CD1c-positive myeloid dendritic cell (primary cell): ENCODE data around the gene PRMT2.

Experiments
- DNase-seq: peaks from one replicate; pipeline ENCODE4 v3.0.0-alpha.2; 2016; ENCODE audit errors: extremely low spot score

PRMT2 gene

DNA sequence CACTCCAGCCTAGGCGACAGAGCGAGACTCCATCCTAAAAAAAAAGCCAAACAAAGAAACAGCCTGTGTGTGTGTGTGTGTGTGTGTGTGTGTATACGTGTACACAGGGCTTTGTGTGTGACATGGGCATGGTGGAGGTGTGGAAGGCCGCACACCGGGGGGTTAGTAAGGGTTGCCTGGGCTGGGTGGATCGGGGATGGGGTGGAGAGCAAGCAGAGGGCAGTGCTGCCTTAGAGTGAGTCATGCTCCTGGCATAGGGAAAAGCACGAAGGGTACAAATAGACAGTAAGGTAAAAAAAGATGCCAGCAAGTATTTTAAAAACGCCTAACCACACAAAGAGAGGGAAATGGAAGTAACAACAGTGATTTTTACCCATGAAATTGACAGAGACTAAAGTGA lies 6.2 kb downstream of the PRMT2 start:
- DNase-seq, result no peak

DNA sequence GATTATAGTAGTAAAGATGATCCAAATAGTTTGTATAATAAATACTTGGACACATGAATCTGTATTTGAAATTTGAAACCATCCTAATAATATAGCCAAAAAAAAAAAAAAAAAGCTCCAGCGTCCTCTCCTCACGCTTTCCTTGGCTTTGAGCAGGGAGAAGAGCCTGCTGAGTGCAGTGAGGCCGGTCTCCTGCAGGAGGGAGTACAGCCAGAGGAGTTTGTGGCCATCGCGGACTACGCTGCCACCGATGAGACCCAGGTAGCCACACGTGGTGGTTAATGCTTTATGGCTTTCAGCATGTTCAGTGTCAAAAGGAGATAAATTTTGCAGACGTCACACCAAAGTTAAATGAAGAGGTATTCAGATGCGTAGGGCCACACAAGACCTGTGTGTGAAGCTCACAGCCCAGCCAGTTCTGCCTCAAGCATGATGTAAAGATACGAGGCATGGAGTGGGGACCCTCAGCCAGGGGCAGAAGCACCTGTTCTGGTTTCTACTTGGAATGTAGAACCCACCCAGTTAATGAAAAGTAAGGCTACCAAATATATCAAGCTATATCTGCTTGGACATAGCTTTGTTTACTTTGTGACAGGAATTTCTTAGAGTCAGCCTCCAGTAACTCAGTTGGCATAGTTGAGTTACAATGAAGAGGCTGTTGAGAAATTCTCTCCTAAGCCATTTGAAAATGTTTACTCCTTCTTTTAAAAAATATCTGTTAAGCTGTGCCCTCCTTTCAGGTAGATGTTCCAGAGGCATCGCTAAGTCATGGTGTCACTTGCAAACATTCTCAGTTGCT lies 8.1 kb downstream of the PRMT2 start:
- DNase-seq, result no peak

DNA sequence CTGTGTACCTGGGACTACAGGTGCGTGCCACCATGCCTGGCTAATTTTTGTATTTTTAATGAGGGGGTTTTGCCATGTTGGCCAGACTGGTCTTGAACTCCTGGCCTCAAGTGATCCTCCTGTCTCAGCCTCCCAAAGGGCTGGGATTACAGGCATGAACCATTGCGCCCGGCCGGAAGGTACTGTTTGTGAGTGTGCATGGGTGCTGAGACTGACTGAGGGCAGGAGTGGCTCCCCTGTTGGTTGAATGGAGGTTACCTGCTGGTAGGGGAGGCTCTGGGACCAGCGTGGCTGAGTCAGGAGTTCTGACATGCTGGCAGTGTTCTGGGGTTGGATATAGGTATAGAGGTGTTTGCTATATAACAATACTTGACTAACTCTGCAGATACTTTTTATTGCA lies 10.4 kb downstream of the PRMT2 start:
- no peak for DNase-seq

DNA sequence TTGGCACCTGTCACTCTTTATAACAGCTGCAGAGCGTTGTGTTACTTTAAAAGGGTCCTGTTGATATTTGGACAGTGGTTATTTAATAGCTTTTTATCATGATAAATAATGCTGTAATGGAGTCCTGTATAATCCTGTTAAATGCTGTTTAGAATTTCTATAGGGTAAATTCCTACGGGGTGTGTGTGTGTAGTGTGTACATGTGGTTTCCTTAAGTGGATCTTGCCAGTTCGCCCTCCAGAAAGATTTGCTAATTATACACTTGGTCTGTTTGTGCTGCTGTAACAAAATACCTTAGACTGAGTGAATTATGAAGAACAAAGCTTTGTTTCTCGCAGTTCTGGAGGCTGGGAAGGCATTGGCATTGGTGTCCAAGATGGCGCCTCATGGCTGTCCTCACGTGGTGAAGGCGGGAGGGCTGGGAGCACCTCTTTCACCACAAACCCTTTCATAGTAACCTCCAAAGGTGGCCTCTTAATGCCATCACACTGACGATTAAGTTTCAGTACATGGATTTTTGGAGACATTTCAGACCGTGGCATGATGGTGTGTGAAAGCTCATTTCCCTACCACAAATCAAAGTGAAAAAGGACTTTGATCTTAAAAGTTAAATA lies 11.2 kb downstream of the PRMT2 start:
- DNase-seq, result no peak

DNA sequence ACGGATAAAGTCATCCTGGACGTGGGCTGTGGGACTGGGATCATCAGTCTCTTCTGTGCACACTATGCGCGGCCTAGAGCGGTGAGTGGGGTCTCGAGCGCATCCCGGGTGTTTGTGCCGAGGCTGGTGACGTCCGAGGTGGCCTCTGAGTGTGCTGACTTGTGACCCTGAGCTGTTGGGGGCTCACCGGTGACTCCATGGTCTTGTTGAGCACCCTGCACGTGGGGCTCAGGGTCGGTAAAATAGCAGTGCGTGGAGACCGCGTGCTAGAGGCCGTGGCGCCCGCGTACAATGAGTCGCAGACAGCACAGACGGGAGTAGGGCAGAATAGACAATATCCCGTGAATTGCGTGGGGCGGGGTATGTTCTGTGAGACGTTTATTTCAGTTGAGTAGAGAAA lies 13.1 kb downstream of the PRMT2 start:
- no peak for DNase-seq

DNA sequence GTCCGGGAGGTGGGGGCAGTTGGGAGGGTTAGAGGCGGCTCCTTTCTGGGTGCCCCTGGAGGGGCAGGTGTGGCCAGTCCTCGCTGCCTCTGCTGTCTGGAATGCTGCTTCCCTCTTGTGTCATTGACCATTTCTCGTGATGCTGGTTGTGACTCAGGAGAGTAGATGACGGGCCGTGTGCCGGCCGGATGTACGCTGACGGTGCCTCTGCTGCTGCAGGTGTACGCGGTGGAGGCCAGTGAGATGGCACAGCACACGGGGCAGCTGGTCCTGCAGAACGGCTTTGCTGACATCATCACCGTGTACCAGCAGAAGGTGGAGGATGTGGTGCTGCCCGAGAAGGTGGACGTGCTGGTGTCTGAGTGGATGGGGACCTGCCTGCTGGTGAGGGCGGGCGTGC lies 13.9 kb downstream of the PRMT2 start:
- DNase-seq, result no peak

DNA sequence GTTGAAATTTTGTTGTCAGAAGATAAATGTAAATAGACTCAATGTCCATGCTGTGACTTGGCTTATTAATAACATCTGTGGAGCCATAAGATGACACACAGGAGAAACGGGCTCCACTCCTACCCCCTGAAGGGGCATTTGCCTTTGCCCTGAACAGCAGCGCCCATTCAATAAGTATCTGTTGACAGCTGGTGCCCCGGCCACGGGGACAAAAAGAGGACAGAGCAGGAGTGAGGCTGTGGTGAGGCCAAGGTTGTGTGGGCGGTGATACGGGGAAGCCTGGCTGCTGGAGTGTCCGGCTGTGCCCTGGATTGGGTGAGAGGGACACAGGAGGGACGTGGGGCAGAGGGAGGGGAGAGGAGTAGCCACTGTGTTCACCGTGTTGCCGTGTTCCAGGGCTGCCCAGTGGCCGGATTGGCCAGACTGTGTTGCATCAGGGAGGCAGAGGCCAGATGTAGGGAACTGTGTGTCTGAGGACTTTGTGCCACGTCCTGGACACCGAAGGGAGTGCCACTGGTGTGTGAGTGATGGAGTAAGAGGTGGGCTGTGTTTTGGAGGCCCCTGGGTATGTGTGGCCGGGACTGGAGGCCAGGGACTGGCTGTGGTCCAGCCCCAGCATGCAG lies 15.1 kb downstream of the PRMT2 start:
- no peak for DNase-seq

DNA sequence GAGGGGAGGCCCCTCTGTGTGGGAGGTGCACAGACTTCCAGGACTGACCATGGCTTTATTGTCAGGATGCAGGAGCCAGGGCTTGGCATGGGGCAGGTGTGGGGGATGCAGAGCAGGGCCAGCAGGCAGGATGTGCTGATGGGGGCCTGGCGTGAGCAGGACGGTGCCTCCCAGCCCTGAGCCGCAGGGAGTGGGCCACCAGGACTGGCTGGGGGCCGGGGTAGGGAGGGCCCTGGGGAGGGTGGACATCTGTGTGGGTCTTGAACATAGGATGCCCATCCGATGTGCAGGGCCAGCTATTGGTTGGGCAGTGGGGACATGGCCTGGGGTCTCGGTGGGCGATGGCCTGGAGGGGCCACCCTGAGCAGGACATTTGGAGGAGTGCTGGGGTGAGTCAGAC lies 15.6 kb downstream of the PRMT2 start:
- no peak for DNase-seq

DNA sequence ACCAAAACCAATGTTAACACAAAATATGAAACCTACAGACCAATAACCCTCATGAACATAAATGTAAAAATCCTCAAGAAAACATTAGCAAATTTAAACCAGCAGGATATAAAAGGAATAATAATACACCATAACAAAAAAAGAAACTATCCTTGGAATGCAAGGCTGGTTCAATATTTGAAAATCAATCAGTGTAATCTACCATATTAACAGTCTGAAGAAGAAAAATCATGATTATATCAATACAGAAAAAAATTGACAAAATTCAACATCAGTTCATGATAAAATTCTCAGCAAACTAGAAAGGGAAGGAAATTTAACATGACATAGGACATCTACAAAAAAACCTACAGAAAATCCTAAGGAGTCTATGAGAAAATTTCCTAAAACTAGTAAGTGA lies 19.8 kb downstream of the PRMT2 start:
- DNase-seq, result no peak

DNA sequence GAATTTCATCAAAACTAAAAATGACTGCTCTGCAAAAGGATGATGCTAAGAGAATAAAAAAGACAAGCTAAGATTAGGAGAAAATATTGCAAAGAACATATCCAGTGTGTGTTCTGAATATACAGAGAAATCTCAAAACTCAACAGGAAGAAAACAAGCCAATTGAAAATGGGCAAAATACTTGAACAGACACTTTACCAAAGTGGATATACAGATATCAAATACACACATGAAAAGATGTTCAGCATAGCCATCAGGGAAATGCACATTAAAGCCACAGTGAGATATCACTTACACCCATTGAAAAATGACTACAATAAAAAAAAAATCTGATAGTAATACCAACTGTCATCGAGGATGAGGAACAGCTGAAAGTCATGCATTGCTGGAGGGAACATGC lies 21.3 kb downstream of the PRMT2 start:
- no peak for DNase-seq

DNA sequence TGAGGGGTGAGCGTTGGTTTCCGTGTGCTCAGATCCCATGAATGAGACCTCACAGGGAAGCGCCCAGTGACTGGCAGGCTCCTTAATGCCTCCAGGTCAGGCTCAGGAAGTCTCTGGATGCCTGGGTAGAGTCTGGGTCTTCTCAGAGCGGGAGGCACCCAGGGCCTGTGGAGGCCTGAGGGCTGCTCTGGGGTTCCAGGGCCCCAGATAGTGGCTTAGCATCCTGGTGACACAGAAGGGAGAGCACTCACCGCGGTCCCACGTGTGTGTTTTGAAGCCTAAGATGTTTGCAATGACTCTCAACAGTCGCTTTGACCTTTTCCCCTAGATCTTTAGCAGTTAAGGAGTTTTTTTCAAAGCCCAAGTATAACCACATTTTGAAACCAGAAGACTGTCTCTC lies 25.0 kb downstream of the PRMT2 start:
- DNase-seq, result no peak

DNA sequence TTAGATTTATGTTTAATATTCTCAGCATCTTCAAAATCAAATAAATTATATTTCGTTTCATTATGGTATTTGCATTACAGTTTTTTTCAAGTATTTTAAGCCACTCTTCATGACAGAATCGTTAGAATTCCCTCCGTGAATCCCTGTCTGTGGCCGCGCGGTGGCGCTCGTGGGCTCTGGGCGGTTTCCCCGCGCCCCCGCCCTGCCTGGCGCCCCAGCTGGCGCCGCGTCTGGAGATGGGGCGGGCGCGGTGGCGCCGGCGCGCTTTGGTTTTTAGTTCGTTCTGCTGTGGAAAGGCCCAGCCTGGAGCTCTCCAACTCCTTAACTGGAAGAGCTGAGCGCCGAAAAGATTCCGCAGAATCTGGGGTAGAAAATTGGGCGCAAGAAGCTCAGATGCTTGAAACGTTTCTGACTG lies 25.7 kb downstream of the PRMT2 start:
- DNase-seq, result peak; percentile 56

DNA sequence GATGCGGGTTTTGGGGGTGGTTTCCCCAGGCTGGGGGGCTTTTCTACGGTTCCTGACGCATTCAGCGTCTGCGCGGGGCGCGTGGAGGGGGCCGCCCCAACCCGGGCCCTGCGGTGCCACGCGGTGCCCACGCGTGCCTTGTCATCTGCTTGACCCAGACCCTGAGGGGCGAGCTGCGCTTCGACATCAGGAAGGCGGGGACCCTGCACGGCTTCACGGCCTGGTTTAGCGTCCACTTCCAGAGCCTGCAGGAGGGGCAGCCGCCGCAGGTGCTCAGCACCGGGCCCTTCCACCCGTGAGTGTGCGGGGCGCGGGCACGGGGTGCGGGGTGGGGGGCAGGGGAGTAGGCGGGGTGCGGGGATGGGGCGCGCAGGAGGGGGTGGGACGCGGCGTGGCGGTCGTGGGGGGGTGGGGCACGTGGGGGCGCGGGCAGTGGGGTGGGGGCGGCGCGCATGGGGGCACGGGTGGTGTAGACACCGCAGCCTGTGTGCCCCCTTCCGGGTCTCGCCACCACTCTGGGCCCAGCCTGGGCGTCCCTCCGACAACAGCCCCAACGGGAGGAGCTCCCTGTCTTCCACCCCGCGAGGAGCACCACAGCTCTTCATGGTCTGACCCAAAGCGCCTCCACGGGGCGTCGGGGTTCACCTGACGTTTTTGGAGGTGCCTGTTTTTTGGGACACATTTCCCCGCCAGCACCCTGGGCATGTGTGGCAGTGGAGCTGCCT lies 26.3 kb downstream of the PRMT2 start:
- DNase-seq, result no peak

DNA sequence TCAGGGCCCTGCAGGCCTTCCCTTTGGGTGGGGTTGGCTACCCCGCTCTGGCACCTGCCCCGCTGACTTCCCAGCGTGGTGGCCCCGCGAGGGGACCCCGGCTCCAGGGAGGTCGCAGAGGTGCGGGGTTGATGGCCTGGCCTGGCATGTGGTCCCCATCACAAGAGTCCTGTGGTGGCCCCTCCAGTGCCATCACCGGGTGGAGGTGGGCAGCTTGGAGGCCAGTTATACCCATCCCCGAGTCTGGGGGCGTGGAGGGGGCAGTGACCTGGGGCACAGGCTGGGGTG lies 26.8 kb downstream of the PRMT2 start:
- no peak for DNase-seq

DNA sequence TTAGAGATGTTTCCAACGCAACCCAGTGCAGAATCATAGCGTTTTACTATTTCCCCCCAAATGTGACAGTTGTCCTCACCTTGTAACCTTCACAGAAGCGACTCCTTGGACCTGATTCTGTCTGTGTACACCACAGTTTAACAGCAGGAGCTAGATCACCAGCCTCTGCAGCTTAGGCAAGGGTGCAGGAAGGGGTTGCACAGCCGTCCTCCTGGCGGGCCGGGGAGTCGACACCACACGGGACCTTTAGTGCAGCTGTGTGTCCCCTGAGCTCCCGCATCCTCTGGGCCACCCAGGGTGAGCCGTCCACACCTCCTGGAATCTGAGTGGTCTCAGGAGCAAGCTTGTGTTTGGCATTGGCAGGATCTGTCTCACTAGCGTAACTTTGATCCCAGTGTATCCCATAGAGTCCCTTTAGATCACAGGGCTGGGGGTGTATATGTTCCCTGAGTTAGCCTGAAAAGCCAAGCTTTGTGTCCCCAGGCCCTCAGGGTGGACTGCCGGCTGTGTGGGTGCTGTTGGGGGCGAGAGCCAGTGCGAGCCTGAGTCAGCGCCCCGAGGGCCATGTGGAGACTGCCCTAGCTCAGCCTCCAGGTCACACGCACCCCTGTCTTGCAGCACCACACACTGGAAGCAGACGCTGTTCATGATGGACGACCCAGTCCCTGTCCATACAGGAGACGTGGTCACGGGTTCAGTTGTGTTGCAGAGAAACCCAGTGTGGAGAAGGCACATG lies 27.5 kb downstream of the PRMT2 start:
- no peak for DNase-seq

DNA sequence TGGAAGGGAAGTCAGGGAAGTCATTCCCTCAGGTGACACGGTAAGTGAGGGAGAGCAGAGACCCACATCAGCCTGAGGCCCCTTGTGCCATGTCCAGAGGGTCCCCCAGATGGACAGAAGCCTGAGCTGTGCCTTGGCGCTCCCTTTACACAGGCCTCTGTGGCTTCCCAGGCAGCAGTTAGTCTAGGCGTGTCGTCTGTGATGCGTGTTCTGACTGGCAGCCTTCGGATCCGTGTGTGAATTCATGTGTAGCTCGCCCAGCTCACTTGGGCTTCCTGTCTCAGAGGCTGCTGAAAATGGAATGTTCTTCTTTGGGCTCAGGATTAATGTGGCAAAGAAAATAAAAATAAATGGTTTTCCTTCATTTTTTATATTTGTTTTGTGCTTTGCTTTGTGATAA lies 28.3 kb downstream of the PRMT2 start:
- no peak for DNase-seq

DNA sequence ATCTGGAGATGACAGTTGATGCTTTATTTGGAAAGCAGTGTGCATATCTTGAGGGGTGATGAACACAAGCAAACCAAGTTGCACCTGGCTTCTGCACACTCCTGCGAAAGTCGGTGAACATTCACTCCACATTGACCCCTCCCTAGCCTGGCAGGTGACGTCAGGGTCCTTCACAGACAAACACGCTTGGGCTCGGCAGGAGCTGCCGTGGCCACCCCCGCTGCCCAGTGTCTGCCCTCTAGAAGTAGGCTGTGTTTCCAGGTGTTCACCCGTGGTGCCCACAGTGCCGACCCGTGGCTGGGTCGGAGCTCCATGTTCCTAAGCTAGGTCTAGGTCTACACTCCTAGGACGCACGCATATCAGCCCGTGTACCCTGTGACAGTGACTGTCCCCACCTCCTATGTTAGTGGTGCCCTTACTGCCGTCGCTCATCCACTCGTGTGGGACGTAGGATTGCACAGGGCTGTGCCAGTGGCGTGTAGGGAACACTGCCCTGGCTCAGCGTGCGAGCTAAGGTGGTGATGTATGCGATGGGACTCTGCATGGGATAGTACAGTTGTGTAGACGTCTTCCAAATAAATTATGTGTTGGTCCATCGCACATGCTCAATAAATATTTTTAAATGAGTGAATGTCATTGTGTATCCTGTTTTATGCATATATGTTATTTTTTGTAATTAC lies 29.0 kb downstream of the PRMT2 start:
- no peak for DNase-seq

DNA sequence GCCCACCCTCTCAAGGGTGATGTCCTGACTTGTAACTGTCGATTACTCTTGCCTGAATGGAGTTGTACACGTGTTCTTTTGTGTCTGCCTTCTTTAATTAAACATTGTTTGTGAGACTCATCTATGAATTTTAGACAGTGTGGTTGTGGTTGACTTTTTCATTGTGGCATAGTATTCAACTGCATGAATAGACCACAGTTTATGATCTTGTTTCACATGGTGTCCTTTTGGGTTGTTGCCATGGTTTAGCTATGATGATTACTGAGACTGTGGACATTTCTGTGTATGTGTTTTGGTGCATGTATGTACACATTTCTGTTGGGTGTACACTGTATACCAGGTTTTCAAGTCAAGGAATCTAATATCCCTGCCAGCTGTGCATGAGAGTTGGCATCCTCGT lies 30.1 kb downstream of the PRMT2 start:
- DNase-seq, result no peak

DNA sequence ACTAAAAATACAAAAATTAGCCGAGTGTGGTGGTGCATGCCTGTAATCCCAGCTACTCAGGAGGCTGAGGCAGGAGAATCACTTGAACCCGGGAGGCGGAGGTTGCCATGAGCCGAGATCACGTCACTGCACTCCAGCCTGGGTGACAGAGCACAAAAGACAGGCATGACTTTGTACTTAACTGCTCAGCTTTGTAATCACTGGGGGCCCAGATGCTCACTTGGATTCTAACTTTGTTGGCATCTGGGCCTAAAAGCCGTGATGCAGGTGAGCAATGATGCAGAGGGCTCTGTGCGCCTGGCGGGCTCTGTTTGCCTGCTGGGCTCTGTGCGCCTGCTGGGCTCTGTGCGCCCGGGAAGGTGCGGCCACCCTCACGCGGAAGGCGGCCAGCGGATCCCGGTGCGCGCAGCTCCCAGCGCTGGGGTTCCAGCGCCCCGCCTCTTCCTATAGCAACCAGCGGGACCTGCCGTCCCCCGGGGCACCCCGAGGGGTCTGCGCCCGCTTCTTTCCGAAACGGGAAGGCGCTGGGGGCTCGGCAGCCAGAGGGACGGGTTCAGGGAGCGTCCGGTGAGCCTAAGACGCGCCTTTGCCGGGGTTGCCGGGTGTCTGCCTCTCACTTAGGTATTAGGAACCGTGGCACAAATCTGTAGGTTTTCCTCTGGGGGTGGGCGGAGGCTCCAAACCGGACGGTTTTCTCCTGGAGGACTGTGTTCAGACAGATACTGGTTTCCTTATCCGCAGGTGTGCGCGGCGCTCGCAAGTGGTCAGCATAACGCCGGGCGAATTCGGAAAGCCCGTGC lies 31.7 kb downstream of the PRMT2 start:
- DNase-seq, result no peak

DNA sequence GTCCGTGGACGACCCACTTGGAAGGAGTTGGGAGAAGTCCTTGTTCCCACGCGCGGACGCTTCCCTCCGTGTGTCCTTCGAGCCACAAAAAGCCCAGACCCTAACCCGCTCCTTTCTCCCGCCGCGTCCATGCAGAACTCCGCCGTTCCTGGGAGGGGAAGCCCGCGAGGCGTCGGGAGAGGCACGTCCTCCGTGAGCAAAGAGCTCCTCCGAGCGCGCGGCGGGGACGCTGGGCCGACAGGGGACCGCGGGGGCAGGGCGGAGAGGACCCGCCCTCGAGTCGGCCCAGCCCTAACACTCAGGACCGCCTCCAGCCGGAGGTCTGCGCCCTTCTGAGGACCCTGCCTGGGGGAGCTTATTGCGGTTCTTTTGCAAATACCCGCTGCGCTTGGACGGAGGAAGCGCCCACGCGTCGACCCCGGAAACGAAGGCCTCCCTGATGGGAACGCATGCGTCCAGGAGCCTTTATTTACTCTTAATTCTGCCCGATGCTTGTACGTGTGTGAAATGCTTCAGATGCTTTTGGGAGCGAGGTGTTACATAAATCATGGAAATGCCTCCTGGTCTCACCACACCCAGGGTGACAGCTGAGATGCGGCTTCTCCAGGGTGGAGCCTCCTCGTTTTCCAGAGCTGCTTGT lies 32.4 kb downstream of the PRMT2 start:
- DNase-seq, result no peak
